HFFc6 (cell line): ENCODE data around the gene XPA. TPM values are rescaled to one million over a fixed set of nuclear protein-coding genes. Genes with fewer than 3 reads are reported as not detected.
"Not testable (repeated sequence)": the region's sequence is repeated elsewhere in the genome, so short reads cannot be mapped to it uniquely, and the experiment has no call there.

Experiments
- DNase-seq: peaks from one replicate; pipeline ENCODE4 v3.0.0-alpha.2; 2018
- H3K27ac Mint-ChIP-seq: 2 replicates; pipeline ENCODE4 v1.8.0; 2020; ENCODE audit warnings: mild to moderate bottlenecking, mixed read lengths
- H3K27me3 Mint-ChIP-seq: 2 replicates; pipeline ENCODE4 v1.8.0; 2021; ENCODE audit warnings: mild to moderate bottlenecking, moderate library complexity, mixed read lengths; ENCODE audit not compliant: insufficient read depth
- H3K36me3 Mint-ChIP-seq: 2 replicates; pipeline ENCODE4 v1.8.0; 2021; ENCODE audit warnings: low read depth, mixed read lengths
- H3K4me1 Mint-ChIP-seq: 2 replicates; pipeline ENCODE4 v1.8.0; 2020; ENCODE audit warnings: low read depth, mixed read lengths
- H3K4me3 Mint-ChIP-seq: 2 replicates; pipeline ENCODE4 v1.8.0; 2020; ENCODE audit warnings: mild to moderate bottlenecking, moderate library complexity, mixed read lengths
- H3K9me3 Mint-ChIP-seq: 2 replicates; pipeline ENCODE4 v1.8.0; 2020; ENCODE audit warnings: mild to moderate bottlenecking, mixed read lengths
- CTCF ChIP-seq: fragments of 200-600 bp; sonication (generic); IDR thresholded peaks from 2 replicates; pipeline ENCODE4 v1.5.0; 2021; ENCODE audit warnings: antibody characterized with exemption, mild to moderate bottlenecking
- total RNA-seq, 6 experiments: library from RNA; stranded (reverse); fragmentation: NEBNext Ultra II Directional; extraction: Animal tissue kit (Norgen Biotek cat#: 25700); gene quantifications; 2 replicates in 1 of 6; 3 replicates in 5 of 6; pipeline ENCODE4 v1.2.3, GENCODE V29; 2021

XPA gene
- total RNA-seq, 6 experiments from 2014 or later: 6.5 to 10.7 (median 9.6) TPM

- no peak for TF ChIP-seq CTCF
- H3K4me1 Mint-ChIP-seq: peaks cover 59% of the 10 kb centered on the region
- peak; percentile 85 for DNase-seq
- 0 out of 2 replicates have a peak, but pooled peaks cover 9% of the 10 kb centered on the region for H3K9me3 Mint-ChIP-seq
- peak overlapping the region; percentile 93 for H3K27ac Mint-ChIP-seq
- peak overlapping the region; percentile 73 for H3K4me3 Mint-ChIP-seq
- peaks cover 15% of the 10 kb centered on the region for H3K36me3 Mint-ChIP-seq
- H3K27me3 Mint-ChIP-seq: peaks cover 9% of the 10 kb centered on the region
Observed at GRCh38 chr9:97703437-97704344, 6.6 kb upstream of the XPA start.

- H3K27ac Mint-ChIP-seq, H3K27me3 Mint-ChIP-seq, DNase-seq, H3K9me3 Mint-ChIP-seq, H3K4me3 Mint-ChIP-seq, H3K36me3 Mint-ChIP-seq: not testable (repeated sequence)
- peaks cover 66% of the 10 kb centered on the region for H3K4me1 Mint-ChIP-seq
Observed at GRCh38 chr9:97699824-97700223, 2.7 kb upstream of the XPA start.

- not testable (repeated sequence) for H3K36me3 Mint-ChIP-seq, H3K27me3 Mint-ChIP-seq, H3K9me3 Mint-ChIP-seq, H3K27ac Mint-ChIP-seq
- peaks cover 66% of the 10 kb centered on the region for H3K4me1 Mint-ChIP-seq
- peak; percentile 22 for DNase-seq
- H3K4me3 Mint-ChIP-seq: peak overlapping the region; percentile 57; the same call in 1 of the 2 replicates
Observed at GRCh38 chr9:97699281-97699680, 2.1 kb upstream of the XPA start.

DNA sequence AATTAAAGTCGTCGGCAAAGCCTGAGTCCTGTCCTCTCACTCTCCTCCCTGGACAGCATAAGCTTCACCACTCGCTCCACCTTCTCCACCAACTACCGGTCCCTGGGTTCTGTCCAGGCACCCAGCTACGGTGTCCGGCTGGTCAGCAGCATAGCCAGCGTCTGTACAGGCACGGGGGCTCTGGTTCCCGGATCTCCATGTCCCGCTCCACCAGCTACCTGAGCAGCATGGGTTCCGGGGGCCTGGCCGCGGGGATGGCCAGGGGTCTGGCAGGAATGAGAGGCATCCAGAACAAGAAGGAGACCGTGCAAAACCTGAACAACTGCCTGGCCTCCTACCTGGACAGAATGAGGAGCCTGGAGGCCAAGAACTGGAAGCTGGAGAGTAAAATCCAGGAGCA lies 1.7 kb upstream of the XPA start:
- no peak overlapping the region; the same call in 1 of the 2 replicates for H3K4me3 Mint-ChIP-seq
- H3K27me3 Mint-ChIP-seq: peaks cover 9% of the 10 kb centered on the region
- peaks cover 66% of the 10 kb centered on the region for H3K4me1 Mint-ChIP-seq
- H3K9me3 Mint-ChIP-seq: no peaks in the 10 kb centered on the region
- H3K36me3 Mint-ChIP-seq: 0 out of 2 replicates have a peak, but pooled peaks cover 8% of the 10 kb centered on the region
- no peak overlapping the region for H3K27ac Mint-ChIP-seq
- TF ChIP-seq CTCF: no peak
- DNase-seq: no peak

GRCh38 chr9:97697837-97698236 lies 697 bp upstream of the XPA start:
- H3K27me3 Mint-ChIP-seq: peaks cover 9% of the 10 kb centered on the region
- DNase-seq: no peak
- H3K9me3 Mint-ChIP-seq: no peaks in the 10 kb centered on the region
- TF ChIP-seq CTCF: no peak
- H3K36me3 Mint-ChIP-seq: peaks cover 12% of the 10 kb centered on the region; the same call in 1 of the 2 replicates
- H3K27ac Mint-ChIP-seq: peak overlapping the region; percentile 83; the same call in 1 of the 2 replicates
- H3K4me1 Mint-ChIP-seq: peaks cover 65% of the 10 kb centered on the region
- peak overlapping the region; percentile 96 for H3K4me3 Mint-ChIP-seq

DNA sequence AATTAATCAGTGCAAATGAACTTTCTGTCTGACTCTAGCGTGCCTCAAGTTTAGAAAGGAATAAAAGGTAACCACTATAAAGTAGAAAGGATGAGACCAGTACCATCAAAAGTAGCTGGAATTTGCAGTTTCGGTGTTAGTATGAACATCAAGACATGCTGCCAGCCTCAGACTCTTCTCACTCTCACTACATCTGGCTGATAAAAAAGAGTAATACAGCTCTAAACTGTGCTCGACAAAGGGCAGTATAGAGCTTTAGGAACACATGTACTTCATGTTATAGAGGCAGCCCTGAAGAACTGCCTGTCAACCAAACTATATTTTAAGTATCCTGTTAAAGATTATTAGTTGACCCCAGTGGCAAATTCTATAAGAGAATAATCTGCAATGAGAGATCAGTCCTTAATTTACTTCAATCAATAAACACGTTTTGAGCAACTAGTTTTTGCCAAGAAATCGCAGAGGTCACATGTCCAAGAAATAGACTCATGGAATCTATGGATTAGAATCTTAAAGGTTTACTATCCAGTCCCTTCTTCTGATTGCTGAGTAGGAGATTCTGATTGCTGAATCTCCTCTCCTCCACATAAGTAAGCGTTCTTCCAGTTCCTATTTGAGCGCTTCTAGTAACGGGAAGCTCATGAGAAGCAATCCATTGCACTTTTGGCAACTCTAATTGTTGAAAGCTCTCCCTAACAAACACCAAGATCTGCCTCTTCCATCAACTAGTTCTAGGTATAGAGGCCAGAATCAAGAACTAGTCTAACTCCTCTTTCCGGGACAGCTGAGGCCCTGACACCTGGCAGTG lies 941 bp downstream of the XPA start:
- H3K9me3 Mint-ChIP-seq: no peaks in the 10 kb centered on the region
- H3K27ac Mint-ChIP-seq: peak overlapping the region; percentile 83
- peaks cover 12% of the 10 kb centered on the region; the same call in 1 of the 2 replicates for H3K36me3 Mint-ChIP-seq
- H3K4me3 Mint-ChIP-seq: peak overlapping the region; percentile 96
- TF ChIP-seq CTCF: no peak
- peaks cover 5% of the 10 kb centered on the region for H3K27me3 Mint-ChIP-seq
- H3K4me1 Mint-ChIP-seq: peaks cover 56% of the 10 kb centered on the region
- peak; percentile 9 for DNase-seq
